GM12878 (cell line): ENCODE results near the gene TRIP11. TPM values are rescaled to one million over a fixed set of nuclear protein-coding genes. Genes with fewer than 3 reads are reported as not detected.

Experiments used
- ATAC-seq: fragments of 200-7000 bp; cut with Tn5 transposase; 3 replicates; pipeline ENCODE4 v1.9.1; 2020; ENCODE audit warnings: mild to moderate bottlenecking, moderate library complexity
- BruUV-seq: library from RNA; stranded (reverse); fragments of 400-500 nt; replicated peaks from 2 replicates; lab custom pipeline; 2021; lab: Mats Ljungman, UMichigan
- CTCF ChIA-PET: fragments of 300-600 bp; sonication (Branson Sonifier 250); formaldehyde crosslinking; extraction: SDS; loops from one replicate; lab custom pipeline; 2021; ENCODE audit warnings: inconsistent platforms; lab: Yijun Ruan, JAX
- POLR2A ChIA-PET: fragments of 350-600 bp; formaldehyde crosslinking; extraction: SDS; loops from one replicate; lab custom pipeline; 2021; ENCODE audit warnings: inconsistent platforms; lab: Charles Lee
- RAD21 ChIA-PET: fragments of 300-600 bp; sonication (Branson Sonifier 250); formaldehyde crosslinking; loops from one replicate; lab custom pipeline; 2023; ENCODE audit warnings: antibody characterized with exemption; ENCODE audit not compliant: unreplicated experiment; lab: Charles Lee
- SMC1A ChIA-PET: fragments of 300-600 bp; sonication (Branson Sonifier 250); formaldehyde crosslinking; loops from one replicate; lab custom pipeline; 2023; ENCODE audit not compliant: unreplicated experiment, uncharacterized antibody; lab: Charles Lee
- DNase-seq: peaks from one replicate; pipeline ENCODE4 v3.0.0-alpha.2; 2011; ENCODE audit warnings: low read depth, low spot score
- FAIRE-seq: peaks from 3 replicates; lab custom pipeline; 2011; peaks lifted over from hg19 to GRCh38; lab: Jason Lieb, UNC
- H2AFZ ChIP-seq: 2 replicates; pipeline ENCODE4 v1.6.0; 2011; ENCODE audit warnings: low read depth, low read length, control low read depth; ENCODE audit not compliant: control insufficient read depth
- H3K27ac ChIP-seq: 2 replicates; pipeline ENCODE4 v1.5.1; 2011; ENCODE audit warnings: control low read depth; ENCODE audit not compliant: control insufficient read depth, insufficient read depth
- H3K27me3 ChIP-seq, 2 experiments: replicated peaks in 1 of 2; 2 replicates each; pipeline versions ENCODE4 v1.6.0 to v1.6.1; 2011; ENCODE audit warnings: low read length in 1 of 2; ENCODE audit not compliant: control insufficient read depth in 2 of 2, insufficient read depth in 2 of 2
- H3K36me3 ChIP-seq, 2 experiments: 2 replicates each; pipeline ENCODE4 v1.5.1; 2011; ENCODE audit warnings: low read length in 1 of 2; ENCODE audit not compliant: control insufficient read depth in 2 of 2, insufficient read depth in 2 of 2
- H3K4me1 ChIP-seq: 2 replicates; pipeline ENCODE4 v1.6.1; 2011; ENCODE audit warnings: mild to moderate bottlenecking, low read length, moderate library complexity, mixed read lengths; ENCODE audit not compliant: control insufficient read depth, insufficient read depth
- H3K4me2 ChIP-seq: 2 replicates; pipeline ENCODE4 v1.6.0; 2011; ENCODE audit warnings: control low read depth; ENCODE audit not compliant: control insufficient read depth, insufficient read depth
- H3K4me3 ChIP-seq: fragments of 200-600 bp; sonication (generic); 2 replicates; pipeline ENCODE4 v1.5.1; 2016
- H3K79me2 ChIP-seq: 2 replicates; pipeline ENCODE4 v1.6.0; 2011; ENCODE audit warnings: low read length; ENCODE audit not compliant: control insufficient read depth, insufficient read depth
- H3K9ac ChIP-seq: 2 replicates; pipeline ENCODE4 v1.8.0; 2011; ENCODE audit warnings: low read length, control low read depth, mixed read lengths; ENCODE audit not compliant: control insufficient read depth, insufficient read depth
- H3K9me3 ChIP-seq: replicated peaks from 3 replicates; pipeline ENCODE4 v1.5.1; 2011; ENCODE audit warnings: mild to moderate bottlenecking, low read length; ENCODE audit not compliant: control insufficient read depth, insufficient read depth
- H4K20me1 ChIP-seq: 2 replicates; pipeline ENCODE4 v1.6.0; 2011; ENCODE audit not compliant: control insufficient read depth, insufficient read depth
- FOXK2 ChIP-seq: fragments of 450-650 bp; IDR thresholded peaks from 2 replicates; pipeline ENCODE4 v1.6.1; 2017; ENCODE audit warnings: mild to moderate bottlenecking, moderate library complexity
- HDAC2 ChIP-seq: fragments of 200-600 bp; sonication (generic); IDR thresholded peaks from 2 replicates; pipeline ENCODE4 v1.6.1; 2017
- KLF5 ChIP-seq: fragments of 450-650 bp; IDR thresholded peaks from 2 replicates; pipeline ENCODE4 v1.6.1; 2014; ENCODE audit warnings: mild to moderate bottlenecking; ENCODE audit not compliant: partially characterized antibody
- MYC ChIP-seq: IDR thresholded peaks from 2 replicates; pipeline ENCODE4 v1.6.1; 2011; ENCODE audit warnings: mild to moderate bottlenecking, low read length, moderate library complexity, inconsistent platforms; ENCODE audit not compliant: insufficient read depth, insufficient replicate concordance, insufficient read length, severe bottlenecking
- NBN ChIP-seq: fragments of 450-650 bp; IDR thresholded peaks from 2 replicates; pipeline ENCODE4 v1.6.1; 2016
- NR2C2 ChIP-seq: IDR thresholded peaks from 2 replicates; pipeline ENCODE4 v1.6.1; 2011; ENCODE audit warnings: borderline replicate concordance, low read depth; ENCODE audit not compliant: control insufficient read depth, insufficient read length
- PML ChIP-seq: IDR thresholded peaks from 2 replicates; pipeline ENCODE4 v1.6.1; 2012; ENCODE audit warnings: low read length, inconsistent platforms
- RAD21 ChIP-seq: IDR thresholded peaks from 2 replicates; pipeline ENCODE4 v1.6.1; 2011; ENCODE audit warnings: mild to moderate bottlenecking, low read depth, low read length, moderate library complexity; ENCODE audit not compliant: insufficient read depth
- RB1 ChIP-seq: fragments of 450-650 bp; formaldehyde crosslinking; IDR thresholded peaks from 2 replicates; pipeline ENCODE4 v1.6.1; 2017; ENCODE audit warnings: mild to moderate bottlenecking, borderline replicate concordance
- ZNF622 ChIP-seq: fragments of 450-650 bp; IDR thresholded peaks from 2 replicates; pipeline ENCODE4 v1.6.1; 2017; ENCODE audit warnings: mild to moderate bottlenecking, inconsistent platforms
- WGBS: methylation state at CpG from one replicate; pipeline ENCODE4 v1.1.6; 2016; ENCODE audit warnings: low lambda C conversion rate; ENCODE audit not compliant: insufficient replicate concordance, insufficient coverage; ENCODE audit errors: missing lambda C conversion rate; 5-methylcytosine and 5-hydroxymethylcytosine counted together
- in situ Hi-C: fragments of 300-500 bp; cut with MboI; formaldehyde crosslinking; loops from 9 replicates; pipeline ENCODE4 v1.14.3; 2018; ENCODE audit warnings: mixed read lengths
- intact Hi-C: fragments of 100-400 bp; cut with micrococcal nuclease; formaldehyde crosslinking; loops from one replicate; pipeline ENCODE4 v1.14.2; 2022; ENCODE audit not compliant: unreplicated experiment
- polyA plus RNA-seq, 11 experiments: library from polyadenylated mRNA; depleted of rRNA in 4 of 11; unstranded in 6 of 11; stranded (reverse) in 5 of 11; fragments of >200 nt; fragmentation: Nextera tagmentation in 4 of 11; fragmentation: Illumina TruSeq in 1 of 11; extraction: Ambion mirVana in 4 of 11; extraction: Trizol in 1 of 11; gene quantifications; 1 replicate in 1 of 11; 2 replicates in 10 of 11; pipeline versions ENCODE4 v1.2.1 to v1.2.3, GENCODE V29; 2011 to 2016; ENCODE audit warnings: inconsistent platforms in 2 of 11, missing spikeins in 2 of 11, low read depth in 1 of 11
- total RNA-seq, 4 experiments: library from RNA; depleted of rRNA in 3 of 4; stranded (reverse); fragments of >200 nt in 3 of 4; fragmentation: Illumina TruSeq in 1 of 4; extraction: Trizol in 1 of 4; gene quantifications; 2 replicates each; pipeline versions ENCODE4 v1.2.1 to v1.2.3, GENCODE V29; 2013 to 2021
- TF ChIP-seq, protein P1 (sequence below): fragments of 450-650 bp; IDR thresholded peaks from 2 replicates; pipeline ENCODE4 v1.6.1; 2017; ENCODE audit warnings: antibody characterized with exemption, mild to moderate bottlenecking, moderate library complexity
- TF ChIP-seq, protein P2 (sequence below): fragments of 450-650 bp; formaldehyde crosslinking; IDR thresholded peaks from 2 replicates; pipeline ENCODE4 v1.4.0; 2020; ENCODE audit warnings: mild to moderate bottlenecking, moderate library complexity

Gene TRIP11
- total and polyA plus RNA-seq, 10 of the 15 experiments (the other 5 are each of a cell fraction or from before 2014, with no cell fraction given), result 5.3 to 46.1 (median 19.9) TPM

DNA sequence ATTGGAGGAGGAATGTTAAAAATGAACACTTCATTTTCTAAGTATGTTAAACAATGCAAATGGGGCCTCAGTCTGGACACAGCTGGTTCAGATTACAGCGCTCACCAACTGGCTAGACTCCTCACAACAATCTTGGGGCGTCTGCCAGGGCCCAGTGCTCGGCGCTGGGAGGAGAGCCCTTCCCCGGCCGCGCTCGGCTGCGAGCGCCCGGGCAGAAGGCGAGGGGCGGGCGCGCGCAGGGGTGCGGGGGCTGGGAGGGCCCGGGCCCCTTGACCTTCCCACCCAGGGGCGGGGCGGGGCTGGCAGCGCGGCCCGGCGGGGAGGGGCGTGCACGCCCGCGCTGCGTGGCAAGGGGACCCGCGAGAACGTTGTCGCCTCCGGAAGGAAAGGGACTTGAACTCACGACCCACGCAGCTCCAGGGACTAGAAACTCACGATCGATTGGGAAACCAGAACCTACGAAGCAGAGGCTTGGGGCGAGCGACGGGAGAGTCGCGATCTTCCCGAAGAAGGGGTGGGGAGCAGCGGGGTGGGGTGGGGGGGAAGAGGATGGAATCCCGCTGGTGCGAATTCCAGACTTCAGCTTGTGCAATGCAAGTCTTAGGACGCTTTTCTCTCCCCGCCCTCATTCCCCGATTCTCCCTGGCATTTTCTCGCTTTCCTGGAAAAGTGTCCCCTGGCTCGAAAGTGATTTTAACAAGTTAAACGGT, 92.2 kb downstream of the TRIP11 start, which contains the start of gene FBLN5 (continued):
- TF ChIP-seq NBN (no peak), KLF5 (no peak), ZNF622 (no peak), FOXK2 (no peak)
- TF ChIP-seq, protein P1, sequence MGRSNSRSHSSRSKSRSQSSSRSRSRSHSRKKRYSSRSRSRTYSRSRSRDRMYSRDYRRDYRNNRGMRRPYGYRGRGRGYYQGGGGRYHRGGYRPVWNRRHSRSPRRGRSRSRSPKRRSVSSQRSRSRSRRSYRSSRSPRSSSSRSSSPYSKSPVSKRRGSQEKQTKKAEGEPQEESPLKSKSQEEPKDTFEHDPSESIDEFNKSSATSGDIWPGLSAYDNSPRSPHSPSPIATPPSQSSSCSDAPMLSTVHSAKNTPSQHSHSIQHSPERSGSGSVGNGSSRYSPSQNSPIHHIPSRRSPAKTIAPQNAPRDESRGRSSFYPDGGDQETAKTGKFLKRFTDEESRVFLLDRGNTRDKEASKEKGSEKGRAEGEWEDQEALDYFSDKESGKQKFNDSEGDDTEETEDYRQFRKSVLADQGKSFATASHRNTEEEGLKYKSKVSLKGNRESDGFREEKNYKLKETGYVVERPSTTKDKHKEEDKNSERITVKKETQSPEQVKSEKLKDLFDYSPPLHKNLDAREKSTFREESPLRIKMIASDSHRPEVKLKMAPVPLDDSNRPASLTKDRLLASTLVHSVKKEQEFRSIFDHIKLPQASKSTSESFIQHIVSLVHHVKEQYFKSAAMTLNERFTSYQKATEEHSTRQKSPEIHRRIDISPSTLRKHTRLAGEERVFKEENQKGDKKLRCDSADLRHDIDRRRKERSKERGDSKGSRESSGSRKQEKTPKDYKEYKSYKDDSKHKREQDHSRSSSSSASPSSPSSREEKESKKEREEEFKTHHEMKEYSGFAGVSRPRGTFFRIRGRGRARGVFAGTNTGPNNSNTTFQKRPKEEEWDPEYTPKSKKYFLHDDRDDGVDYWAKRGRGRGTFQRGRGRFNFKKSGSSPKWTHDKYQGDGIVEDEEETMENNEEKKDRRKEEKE, result no peak

DNA sequence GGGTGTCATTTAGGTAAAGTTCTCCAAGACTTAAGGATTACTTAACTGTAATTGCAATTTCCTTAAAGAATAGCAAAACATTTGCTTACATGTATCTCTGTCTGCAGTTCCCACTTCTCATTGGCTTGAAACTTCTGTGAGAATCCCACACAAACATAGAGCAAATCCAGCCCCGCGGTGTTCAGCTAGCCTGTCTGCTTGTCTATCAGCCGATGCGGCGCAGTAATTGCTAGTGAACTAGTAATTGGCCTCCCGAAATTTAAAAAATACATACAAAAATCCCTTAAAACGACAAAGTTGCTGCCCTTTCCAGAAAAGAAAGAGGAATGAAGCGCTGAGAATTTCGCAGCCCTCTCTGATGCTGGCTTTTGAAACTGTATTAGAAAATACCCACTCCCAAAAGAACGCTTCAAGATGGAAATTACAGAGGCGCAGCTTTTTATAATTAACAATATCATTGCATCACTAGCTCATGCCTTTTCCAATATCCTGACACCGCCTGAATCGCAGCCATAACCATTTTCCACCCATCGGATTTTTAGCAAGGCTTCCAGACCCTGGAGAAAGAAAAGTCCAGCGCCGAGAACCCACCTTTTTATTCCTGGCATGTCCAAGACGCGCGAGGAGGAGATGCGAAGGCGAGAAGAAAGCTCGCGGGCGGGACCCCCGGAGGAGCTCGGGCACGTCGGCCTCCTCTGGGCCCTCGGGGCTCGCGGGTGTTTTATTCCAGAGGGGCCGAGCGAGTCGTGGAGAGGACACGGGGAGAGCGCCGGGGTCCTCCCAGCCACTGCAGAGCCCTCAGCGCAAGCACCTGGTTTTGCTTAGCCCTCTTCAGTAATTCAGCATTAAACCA, 93.0 kb downstream of the TRIP11 start:
- H3K4me2 ChIP-seq, result no peak overlapping the region
- H3K4me3 ChIP-seq, result no peak overlapping the region
- no peak for ATAC-seq
- no peaks in the 10 kb centered on the region for H3K9me3 ChIP-seq
- ChIA-PET POLR2A (interaction anchor here (0.5 to 0.7 kb wide), 2 partner anchors 12 to 94 kb away, joined by 3 to 4 read pairs; no protein-coding TSS in a partner anchor), CTCF (no interaction called here), SMC1A (interaction anchor here (0.7 kb wide), 1 partner anchor 297 kb away, joined by 3 read pairs; no protein-coding TSS in a partner anchor), RAD21 (no interaction called here)
- H3K79me2 ChIP-seq, result no peaks in the 10 kb centered on the region
- no peaks in the 10 kb centered on the region for H3K4me1 ChIP-seq
- H3K27me3 ChIP-seq, result peaks cover 0 to 9% of the 10 kb centered on the region in 2 experiments; a peak in 2 of 4 replicates
- H3K36me3 ChIP-seq, result no peaks in the 10 kb centered on the region
- intact Hi-C loops, result no loop called here
- H3K27ac ChIP-seq, result no peak overlapping the region
- no peak for FAIRE-seq
- WGBS, result 25% methylated on average over 38 of the region's 38 CpGs
- no peak overlapping the region for H3K9ac ChIP-seq
- BruUV-seq, result no TSS peak
- DNase-seq, result no peak
- no peak overlapping the region for H2AFZ ChIP-seq
- in situ Hi-C loops, result no loop called here
- no peaks in the 10 kb centered on the region for H4K20me1 ChIP-seq
- TF ChIP-seq MYC, result no peak
- TF ChIP-seq PML, result no peak
- TF ChIP-seq, protein P2, sequence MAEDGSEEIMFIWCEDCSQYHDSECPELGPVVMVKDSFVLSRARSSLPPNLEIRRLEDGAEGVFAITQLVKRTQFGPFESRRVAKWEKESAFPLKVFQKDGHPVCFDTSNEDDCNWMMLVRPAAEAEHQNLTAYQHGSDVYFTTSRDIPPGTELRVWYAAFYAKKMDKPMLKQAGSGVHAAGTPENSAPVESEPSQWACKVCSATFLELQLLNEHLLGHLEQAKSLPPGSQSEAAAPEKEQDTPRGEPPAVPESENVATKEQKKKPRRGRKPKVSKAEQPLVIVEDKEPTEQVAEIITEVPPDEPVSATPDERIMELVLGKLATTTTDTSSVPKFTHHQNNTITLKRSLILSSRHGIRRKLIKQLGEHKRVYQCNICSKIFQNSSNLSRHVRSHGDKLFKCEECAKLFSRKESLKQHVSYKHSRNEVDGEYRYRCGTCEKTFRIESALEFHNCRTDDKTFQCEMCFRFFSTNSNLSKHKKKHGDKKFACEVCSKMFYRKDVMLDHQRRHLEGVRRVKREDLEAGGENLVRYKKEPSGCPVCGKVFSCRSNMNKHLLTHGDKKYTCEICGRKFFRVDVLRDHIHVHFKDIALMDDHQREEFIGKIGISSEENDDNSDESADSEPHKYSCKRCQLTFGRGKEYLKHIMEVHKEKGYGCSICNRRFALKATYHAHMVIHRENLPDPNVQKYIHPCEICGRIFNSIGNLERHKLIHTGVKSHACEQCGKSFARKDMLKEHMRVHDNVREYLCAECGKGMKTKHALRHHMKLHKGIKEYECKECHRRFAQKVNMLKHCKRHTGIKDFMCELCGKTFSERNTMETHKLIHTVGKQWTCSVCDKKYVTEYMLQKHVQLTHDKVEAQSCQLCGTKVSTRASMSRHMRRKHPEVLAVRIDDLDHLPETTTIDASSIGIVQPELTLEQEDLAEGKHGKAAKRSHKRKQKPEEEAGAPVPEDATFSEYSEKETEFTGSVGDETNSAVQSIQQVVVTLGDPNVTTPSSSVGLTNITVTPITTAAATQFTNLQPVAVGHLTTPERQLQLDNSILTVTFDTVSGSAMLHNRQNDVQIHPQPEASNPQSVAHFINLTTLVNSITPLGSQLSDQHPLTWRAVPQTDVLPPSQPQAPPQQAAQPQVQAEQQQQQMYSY (CRISPR knock-in tag), result no peak
- no peak for TF ChIP-seq HDAC2
- no peak for TF ChIP-seq NR2C2
- no peak for TF ChIP-seq RB1
- TF ChIP-seq RAD21, result no peak
